SKM-1 (cell line): ENCODE data around the gene GDPD3.

Source experiments
- DNase-seq: peaks from one replicate; lab custom pipeline; 2025; ENCODE audit not compliant: unreplicated experiment; lab: John Stamatoyannopoulos, UW

The GDPD3 gene

DNA sequence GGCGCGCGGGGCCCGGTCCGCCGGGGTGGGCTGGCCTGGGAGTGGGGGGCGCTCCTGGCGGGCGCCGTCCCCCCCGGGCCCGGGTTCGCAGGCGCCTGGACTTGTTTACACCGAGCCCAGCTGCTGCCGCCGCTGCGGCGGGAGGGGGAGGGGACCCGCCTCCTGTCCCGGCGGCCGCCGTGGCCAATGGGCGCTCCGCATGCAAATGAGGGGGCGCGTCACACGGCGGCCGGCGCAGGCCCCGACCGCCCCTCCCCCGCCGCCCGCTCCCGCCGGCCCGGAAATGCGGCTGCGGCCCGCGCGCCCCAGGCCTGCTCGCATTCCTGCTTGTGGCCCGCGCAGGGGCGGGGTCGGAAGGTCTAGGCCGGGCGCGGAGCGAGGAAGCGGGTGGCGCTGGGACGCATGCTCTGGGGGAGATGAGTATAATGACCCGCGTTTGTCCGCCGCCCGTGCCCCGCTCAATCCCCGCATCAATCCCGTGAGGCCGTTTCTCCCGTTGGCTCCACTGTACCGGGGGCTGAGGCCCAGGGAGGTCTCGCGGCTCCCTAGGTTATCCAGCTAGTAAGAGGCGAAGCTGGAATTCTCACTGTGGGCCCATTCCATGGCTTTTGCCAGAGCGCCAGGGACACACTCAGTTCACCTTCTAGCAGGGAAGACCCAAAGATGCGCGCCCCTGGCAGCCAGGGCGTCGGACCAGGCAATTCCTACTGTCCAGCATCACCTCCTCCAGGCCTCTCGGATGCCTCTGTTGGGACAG lies 17.1 kb downstream of the GDPD3 start, which contains the start of gene YPEL3:
YPEL3 (minus strand) TSS at position 109 of the 757 bp plus-strand sequence. CDS start 731 bp downstream, outside the sequence.
- no peak for DNase-seq

DNA sequence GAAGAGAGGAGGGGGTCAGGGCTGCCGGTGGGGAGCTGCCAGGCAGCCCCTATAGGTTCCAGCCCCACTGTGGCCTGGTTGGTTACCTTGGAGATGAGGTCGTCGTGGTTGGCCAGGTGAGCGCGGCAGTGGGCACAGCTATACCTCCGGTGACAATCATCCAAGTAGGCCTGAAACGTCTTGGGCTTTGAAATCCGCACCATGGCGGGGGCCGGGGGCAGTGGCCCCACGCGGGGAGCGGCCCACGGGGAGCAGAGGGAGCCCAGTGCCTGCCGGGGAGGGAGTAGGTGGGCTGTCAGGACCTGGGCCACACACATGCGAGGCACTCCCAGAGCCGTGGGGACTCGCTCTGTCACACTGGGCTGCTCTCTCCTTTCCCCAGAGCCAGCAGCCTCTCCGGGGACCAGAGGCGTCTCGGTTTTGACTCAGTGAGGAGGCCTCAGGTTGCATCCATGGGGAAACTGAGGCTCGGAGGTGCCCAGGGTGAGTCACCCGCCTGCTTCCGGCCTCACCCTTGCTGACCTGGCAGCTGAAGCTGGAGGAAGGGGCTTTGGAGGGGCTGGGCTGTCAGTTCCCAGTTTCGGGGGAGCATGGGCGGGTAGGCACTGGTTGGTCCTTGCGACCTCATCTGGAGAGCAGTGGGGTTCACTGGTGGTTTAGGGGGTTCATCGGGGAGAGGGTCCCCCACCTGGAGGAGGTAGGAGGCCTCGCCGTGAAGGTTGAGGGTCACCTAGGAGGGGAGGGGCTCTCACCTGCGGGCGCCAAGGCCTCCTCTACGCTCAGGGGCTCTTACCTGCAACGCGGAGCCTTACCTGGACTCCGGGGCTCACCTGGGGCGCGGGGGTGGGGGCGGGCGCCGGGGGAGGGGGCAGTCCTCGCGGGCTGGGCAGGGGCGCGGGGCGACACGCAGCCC lies 17.9 kb downstream of the GDPD3 start:
- no peak for DNase-seq

DNA sequence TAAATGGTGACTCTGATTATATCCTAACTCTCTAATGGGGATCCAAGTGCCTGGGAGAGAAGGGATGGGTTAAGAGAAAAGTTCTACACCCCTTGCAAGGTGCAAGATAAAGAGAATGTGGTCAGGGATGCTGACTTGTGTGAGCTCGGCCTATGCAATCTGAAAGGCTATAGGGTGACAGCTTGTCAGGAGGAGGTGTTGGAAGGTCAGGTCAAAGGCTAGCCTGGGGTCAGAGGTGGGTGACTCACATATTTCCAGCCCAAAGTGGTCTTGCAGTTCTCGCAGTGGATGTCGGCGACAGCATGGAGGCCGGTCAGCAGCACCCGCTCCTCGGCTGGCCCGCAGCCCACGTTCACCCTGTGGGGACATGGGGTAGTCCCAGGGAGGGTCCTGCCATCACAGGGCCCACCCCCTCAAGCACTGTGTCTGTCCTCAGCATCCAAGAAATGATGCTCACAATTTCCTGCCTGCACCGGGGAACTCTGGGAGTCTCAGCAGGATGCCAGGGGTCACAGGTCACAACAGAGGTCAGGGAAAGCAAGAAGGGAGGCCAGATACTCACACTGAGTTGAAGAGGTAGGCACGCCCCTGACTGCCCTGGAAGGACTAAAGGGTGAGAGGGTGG lies 18.7 kb downstream of the GDPD3 start:
- no peak for DNase-seq

DNA sequence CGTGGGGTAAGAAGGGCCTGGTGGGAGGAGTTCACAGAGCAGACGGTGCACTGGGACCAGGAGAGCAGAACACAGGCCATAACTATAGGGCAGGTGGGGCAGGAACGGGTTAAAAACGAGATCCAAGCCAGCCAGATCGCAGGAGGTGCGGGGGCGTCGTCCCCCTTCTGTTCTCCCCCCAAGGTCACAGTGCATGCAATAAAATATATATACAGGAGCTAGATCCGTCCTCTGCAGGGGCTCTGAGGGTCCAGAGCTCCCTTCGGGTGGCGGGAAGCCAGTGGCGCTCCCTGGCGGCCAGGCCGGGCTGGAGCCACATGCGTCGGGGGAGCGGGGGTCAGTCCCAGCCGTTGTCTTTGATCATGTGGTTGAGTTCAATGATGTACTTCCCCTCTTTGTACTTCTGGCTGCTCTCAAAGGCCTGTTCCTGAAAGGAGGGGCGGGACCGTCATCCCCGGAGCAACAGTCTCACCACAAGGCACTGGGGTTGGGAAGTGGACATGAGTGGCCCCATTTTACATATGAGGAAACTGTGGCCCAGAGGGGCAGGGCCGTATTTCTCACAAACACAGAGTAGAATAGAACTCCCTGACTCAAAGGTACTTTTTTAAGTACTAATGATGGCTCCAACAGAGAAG lies 20.8 kb downstream of the GDPD3 start:
- peak; percentile 97 for DNase-seq

- peak; percentile 90 for DNase-seq
These were observed 21.6 kb downstream of the GDPD3 start, which contains the start of gene TBX6 for GRCh38 chr16:30091474-30092372. Gene TBX6 (minus strand): TSS chr16:30091924. CDS start chr16:30091193, 731 bp downstream.

GRCh38 chr16:30090610-30091331 lies 22.6 kb downstream of the GDPD3 start:
- DNase-seq = no peak

DNA sequence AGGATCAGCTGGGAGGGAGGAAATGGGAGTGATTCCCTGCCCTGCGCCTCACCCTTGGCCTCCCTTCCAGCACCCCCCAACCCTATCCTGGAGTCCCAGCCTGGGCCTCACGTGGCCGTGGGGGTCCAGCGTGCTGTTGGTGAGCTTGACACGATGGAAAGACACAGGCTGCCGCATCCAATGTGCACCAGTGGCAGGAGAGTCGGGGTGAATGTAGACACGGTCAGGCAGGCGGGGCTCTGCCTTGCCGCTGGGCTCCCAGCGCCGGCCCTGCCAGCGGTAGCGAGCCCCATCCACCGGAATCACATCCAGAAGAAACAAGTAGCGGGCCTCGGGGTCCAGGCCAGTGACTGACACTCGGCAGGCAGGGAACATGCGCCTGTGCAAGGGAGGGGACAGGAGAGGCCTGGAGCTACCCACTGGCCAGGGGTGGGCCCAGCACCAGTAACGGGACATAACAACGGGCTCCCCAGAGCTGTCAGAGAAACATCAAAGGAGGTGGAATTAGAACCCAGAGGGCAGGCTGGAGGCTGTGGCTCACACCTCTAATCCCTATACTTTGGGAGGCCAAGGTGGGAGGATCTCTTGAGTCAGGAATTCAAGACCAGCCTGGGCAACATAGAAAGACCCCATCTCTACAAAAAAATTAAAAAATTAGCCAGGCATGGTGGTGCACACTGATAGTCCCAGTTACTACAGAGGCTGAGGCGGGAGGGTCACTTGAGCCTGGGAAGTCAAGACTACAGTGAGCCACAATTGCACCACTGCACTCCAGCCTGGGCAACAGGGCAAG lies 24.3 kb downstream of the GDPD3 start:
- DNase-seq = no peak

DNA sequence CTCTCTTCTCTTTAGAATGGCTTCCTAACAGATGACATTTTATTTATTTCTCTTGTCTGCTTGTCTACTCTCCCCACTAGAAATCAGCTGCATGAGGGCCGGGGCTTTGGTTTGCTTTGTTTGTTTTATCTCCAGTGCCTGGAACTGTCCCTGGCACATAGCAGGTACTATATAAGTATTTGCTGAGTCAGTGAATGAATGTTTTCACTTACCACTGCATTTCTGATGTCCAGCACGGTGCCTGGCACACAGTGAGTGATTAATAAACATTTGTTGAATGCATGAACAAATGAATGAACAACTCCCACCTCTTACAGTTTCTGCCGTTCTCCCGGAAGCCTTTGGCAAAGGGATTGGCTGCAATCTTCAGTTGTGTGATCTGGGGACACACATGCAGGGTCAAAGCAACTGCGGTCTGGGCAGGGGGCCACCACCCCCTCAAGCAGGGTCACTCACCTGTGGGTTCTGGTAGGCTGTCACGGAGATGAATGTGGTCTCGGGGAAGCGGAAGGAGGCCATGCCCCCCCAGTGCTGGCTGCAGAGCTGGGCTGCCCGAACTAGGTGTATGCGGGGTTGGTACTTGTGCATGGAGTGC lies 25.0 kb downstream of the GDPD3 start:
- no peak for DNase-seq

GRCh38 chr16:30087181-30087898 lies 26.0 kb downstream of the GDPD3 start:
- peak; percentile 28 for DNase-seq

DNA sequence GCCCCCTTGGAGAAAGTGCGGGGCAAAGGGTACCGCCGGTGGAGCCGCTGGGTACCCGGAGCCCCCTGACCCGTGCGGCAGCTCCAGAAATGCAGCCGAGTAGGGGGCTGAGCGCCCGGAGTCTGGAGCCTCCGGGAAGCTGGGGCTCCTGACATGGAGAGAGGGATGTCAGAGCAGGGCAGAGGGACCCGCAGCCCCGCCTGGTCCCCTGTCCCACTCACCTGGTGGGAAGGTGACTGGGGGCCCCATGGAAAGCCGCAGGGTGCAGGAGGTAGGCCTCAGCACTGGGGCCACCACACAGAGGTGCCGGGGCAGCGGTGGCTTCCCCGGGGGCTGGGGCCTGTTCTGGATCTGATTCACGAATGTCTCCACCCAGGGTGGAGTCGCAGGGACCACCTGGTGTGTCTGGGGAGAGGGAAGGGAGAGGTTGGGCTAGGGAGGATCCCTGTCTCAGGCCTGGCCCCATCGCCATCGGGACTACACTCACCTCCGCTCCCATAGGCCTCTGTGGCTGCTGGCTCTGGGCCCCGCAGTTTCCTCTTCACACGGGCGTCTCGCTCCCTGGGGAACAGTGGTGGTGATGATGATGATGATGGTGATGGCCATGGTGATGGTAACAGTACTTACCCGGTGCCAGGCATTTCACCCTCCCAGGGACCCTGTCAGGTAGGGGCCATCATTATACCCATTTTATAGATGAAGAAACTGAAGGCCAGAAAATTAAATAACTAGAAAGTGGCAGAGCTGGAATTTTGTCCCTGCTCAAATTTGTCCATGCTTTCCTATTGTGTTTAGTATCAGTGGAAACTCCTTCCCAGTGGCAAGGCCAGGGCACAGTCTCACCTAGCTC lies 26.8 kb downstream of the GDPD3 start:
- DNase-seq = no peak

DNA sequence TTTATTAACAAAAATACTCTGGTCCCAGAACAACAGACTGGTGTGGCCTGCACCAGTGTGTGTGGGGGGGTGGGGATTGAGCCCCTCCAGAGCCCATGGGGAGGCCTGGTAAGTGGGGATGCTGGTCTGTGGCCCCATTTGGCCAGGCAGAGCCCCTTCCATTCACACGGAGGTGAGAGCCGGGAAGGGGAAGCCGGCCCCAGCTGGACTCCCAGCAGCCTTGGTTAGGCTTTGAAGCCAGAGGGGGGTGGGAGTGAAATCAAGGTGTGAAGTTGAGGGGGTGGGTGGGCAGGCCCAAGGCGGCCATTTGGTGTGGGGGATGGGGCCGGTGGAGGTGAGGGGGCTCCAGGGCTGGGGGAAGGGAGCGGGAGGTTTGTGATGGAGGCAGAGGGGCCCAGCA lies 27.5 kb downstream of the GDPD3 start:
- no peak for DNase-seq

DNA sequence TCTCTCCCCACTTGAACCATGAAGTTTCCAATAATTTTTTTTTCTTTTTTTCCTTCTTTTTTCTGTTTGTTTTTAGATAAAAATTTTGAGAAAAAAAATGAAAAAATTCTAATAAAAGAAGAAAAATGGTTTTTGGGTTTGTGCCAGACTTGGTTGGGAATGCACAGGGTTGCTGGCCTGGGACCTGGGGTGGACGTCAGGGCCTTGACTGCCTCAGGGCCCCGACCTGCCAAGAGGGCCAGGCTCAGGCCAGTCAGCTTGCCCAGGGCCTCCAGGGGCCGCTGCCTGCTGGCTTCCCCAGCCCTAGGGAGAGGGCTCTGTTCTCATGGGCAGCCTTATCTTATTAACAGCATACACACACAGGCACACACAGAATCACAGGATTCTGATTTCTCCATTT lies 28.1 kb downstream of the GDPD3 start:
- DNase-seq = no peak

- no peak for DNase-seq
These were observed 28.5 kb downstream of the GDPD3 start for GRCh38 chr16:30084816-30085159.

DNA sequence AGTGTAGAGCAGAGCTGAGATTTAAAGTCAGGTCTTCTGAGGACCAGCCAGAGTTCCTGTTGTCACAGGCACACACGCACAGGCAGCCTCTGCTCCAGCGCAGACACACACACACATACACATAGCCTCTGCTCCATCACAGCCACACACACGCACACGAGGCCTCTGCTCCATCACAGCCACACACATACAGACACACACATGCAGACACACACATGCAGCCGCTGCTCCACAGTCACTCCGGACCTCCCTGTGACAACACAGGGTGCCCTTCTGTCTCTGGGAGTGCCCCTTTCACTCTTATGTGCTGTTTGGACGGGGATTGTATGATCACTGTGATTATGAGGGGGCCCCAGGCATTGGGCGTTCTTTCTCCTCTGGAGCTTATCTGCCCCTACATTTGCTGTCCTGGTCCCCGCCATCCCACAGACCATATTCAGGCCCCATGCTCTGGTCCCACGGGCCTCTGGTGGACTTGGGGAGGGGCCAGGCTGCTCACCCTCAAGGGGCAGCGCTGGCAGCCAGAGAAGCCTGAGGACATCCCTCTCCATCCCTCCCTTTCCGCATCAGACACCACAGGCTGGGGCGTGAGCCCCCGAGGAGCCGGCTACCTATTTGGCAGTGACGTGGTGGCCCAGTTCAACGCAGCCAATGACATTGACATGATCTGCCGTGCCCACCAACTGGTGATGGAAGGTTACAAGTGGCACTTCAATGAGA lies 29.1 kb downstream of the GDPD3 start:
- no peak for DNase-seq

- DNase-seq = no peak
These were observed 29.9 kb downstream of the GDPD3 start for GRCh38 chr16:30083216-30084055.
